AG09319 (cell line): ENCODE measurements around the gene PERM1.
A peak's percentile ranks its signal among the peaks of the same experiment; 100 is the strongest.
"Not testable (repeated sequence)": the region's sequence is repeated elsewhere in the genome, so short reads cannot be mapped to it uniquely, and the experiment has no call there.

Source experiments
- DNase-seq: peaks from one replicate; pipeline ENCODE4 v3.0.0-alpha.2; 2010; ENCODE audit warnings: low read depth; ENCODE audit errors: extremely low read depth
- TF ChIP-seq, protein P1 (sequence below): IDR thresholded peaks from 2 replicates; pipeline ENCODE4 v1.5.1; 2011; ENCODE audit warnings: low read depth, mild to moderate bottlenecking, inconsistent platforms, low read length, moderate library complexity

PERM1 gene

DNA sequence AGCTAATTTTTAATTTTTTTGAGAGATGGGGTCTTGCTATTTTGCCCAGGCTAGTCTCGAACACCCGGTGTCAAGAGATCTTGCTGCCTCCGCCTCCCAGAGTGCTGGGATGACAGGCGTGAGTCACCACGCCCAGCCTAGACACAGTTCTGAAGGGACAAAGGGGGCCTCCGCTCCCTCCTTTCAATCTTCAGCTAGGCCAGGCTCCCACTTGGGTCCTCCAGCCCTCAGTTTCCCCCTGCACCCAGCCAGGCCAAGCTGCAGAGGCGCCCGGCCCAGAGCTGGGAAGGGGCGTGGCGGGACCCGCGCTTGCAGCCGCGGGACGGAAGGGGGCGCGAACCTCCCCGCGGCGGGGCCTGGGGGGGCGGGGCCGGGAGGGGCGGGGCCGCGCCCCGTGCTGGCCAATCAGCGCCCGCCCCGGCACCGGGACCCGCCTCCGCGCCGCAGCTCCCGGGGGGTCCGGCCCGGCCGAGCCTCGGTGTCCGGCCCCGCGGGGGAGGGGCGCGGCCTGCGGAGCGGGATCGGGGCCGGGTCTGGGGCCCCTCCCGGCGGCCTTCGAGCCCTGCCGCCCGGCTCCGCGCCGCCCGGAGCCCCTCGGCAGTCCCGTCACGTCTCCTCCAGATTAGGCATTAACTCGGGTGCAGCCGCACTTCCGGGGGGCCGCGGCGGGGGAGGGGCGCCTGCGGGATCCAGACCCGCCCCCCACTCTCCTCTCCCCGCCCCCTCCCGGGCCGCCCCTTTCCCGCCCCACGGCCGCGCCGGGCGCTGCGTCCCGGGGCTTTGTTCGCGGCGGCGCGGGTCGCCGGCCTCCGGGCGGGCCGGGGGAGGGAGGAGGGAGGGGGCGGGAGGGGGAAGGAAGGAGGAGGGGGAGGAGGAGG, 37.5 kb upstream of the PERM1 start:
- peak; percentile 67 for DNase-seq
- TF ChIP-seq, protein P1, sequence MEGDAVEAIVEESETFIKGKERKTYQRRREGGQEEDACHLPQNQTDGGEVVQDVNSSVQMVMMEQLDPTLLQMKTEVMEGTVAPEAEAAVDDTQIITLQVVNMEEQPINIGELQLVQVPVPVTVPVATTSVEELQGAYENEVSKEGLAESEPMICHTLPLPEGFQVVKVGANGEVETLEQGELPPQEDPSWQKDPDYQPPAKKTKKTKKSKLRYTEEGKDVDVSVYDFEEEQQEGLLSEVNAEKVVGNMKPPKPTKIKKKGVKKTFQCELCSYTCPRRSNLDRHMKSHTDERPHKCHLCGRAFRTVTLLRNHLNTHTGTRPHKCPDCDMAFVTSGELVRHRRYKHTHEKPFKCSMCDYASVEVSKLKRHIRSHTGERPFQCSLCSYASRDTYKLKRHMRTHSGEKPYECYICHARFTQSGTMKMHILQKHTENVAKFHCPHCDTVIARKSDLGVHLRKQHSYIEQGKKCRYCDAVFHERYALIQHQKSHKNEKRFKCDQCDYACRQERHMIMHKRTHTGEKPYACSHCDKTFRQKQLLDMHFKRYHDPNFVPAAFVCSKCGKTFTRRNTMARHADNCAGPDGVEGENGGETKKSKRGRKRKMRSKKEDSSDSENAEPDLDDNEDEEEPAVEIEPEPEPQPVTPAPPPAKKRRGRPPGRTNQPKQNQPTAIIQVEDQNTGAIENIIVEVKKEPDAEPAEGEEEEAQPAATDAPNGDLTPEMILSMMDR, result peak; percentile 33

DNA sequence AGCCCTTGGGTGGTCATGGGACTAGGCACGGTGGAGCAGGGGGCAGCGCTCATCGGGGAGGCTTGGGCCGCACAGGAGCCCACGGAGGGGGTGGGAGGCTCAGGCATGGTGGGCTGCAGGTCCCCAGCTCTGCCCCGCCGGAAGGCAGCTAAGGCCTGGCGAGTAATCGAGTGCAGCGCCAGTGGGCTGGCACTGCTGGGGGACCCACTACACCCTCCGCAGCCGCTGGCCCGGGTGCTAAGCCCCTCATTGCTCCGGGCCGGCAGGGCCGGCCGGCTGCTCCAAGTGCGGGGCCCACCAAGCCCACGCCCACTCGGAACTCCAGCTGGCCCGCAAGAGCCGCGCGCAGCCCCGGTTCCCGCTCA, 36.4 kb upstream of the PERM1 start:
- not testable (repeated sequence) for DNase-seq

DNA sequence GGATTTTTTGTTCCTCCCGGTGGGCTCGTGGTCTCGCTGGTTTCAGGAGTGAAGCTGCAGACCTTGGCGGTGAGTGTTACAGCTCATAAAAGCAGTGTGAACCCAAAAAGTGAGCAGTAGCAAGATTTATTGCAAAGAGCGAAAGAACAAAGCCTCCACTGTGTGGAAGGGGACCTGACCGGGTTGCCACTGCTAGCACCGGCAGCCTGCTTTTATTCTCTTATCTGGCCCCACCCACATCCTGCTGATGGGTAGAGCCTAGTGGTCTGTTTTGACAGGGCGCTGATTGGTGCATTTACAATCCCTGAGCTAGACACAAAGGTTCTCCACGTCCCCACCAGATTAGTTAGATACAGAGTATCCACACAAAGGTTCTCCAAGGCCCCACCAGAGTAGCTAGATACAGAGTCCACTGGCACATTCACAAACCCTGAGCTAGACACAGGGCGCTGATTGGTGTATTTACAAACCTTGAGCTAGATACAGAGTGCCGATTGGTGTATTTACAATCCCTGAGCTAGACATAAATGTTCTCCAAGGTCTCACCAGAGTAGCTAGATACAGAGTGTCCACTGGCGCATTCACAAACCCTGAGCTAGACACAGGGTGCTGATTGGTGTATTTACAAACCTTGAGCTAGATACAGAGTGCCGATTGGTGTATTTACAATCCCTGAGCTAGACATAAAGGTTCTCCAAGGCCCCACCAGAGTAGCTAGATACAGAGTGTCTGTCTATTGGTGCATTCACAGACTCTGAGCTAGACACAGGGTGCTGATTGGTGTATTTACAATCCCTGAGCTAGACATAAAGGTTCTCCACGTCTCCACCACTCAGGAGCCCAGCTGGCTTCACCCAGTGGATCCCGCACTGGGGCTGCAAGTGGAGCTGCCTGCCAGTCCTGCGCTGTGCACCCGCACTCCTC, 35.8 kb upstream of the PERM1 start:
- not testable (repeated sequence) for DNase-seq

DNA sequence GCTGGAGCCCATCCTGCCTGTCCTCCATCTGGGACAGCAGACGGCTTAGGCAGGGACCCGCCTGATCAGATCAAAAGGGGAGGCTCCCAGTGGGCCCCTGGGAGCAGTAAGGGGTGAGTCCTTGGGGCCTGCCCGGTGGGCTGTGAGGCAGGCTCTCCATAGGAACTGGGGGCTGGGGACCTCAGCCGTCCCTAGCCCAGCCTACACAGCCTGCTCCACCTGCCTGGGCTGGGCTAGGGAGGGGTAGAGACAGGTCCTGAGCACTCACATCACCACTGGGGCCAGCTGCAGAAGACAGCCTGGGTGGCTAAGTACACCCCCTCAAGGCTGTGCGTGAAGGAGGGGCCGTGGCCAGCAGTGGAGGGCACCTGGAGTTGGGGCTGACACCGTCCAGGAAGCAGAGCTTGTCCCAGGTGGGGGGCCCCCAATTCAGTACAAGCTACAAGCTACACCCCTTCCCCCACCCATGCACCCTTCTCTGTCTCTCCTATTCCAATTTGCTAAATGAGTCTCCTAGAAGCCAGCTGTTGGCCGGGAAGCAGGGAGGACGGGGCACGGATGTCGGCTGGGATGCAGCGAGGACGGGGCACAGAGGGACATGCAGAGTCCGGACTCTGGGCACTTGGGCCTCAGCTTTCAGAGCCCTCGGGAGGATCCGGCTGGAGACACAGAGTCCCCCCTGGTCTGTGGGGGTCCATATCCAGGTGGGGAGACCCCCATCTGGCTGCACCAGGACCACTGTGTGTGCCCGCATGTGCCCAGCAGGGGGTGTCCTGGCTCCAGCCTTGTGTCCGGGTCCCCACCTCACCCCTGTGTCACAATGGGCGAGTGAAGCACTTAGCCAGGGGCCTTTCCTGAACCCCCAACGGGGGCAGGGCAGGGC, 33.1 kb upstream of the PERM1 start:
- no peak for DNase-seq

DNA sequence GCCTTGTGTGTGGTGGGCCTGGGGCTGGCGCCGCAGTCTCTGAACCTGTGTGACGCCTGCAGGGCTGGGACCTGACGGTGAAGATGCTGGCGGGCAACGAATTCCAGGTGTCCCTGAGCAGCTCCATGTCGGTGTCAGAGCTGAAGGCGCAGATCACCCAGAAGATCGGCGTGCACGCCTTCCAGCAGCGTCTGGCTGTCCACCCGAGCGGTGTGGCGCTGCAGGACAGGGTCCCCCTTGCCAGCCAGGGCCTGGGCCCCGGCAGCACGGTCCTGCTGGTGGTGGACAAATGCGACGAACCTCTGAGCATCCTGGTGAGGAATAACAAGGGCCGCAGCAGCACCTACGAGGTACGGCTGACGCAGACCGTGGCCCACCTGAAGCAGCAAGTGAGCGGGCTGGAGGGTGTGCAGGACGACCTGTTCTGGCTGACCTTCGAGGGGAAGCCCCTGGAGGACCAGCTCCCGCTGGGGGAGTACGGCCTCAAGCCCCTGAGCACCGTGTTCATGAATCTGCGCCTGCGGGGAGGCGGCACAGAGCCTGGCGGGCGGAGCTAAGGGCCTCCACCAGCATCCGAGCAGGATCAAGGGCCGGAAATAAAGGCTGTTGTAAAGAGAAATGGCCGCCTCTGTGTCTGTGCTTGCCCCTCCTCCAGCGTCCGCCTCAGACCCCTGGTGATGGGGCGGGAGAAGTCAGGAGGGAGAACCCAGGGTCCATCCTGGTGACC, 32.2 kb upstream of the PERM1 start:
- TF ChIP-seq, protein P1, result no peak
- DNase-seq, result no peak

More for the DNA sequence above, 33.1 kb upstream of the PERM1 start:
- TF ChIP-seq, protein P1, result peak; percentile 32

- TF ChIP-seq, protein P1, result no peak
- peak; percentile 57 for DNase-seq
Measured at GRCh38 chr1:1013105-1013921, 31.4 kb upstream of the PERM1 start, which contains the start of gene ISG15. Gene ISG15, plus strand, starts transcription at chr1:1013497. Its CDS starts 77 bp downstream, at chr1:1013574.

DNA sequence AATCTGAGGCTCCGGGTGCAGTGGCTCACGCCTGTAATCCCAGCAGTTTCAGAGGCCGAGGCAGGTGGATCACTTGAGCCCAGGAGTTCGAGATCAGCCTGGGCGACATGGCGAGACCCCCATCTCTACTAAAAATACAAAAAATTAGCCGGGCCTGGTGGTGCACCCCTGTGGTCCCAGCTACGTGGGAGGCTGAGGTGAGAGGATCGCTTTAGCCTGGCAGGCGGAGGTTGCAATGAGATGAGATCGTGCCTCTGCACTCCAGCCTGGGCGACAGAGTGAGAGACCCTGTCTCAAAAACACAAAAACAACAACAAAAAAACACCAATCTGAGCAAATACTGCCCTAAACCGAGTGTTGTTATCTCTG, 30.8 kb upstream of the PERM1 start:
- not testable (repeated sequence) for DNase-seq
